T-helper 2 cell (primary cell): Measurements from ENCODE around the gene MYADML2.

Experiments
- DNase-seq, 5 experiments: peaks; one replicate each; pipeline versions ENCODE4 v3.0.0 to v3.0.0-alpha.2; 2012 to 2022

Gene MYADML2

DNA sequence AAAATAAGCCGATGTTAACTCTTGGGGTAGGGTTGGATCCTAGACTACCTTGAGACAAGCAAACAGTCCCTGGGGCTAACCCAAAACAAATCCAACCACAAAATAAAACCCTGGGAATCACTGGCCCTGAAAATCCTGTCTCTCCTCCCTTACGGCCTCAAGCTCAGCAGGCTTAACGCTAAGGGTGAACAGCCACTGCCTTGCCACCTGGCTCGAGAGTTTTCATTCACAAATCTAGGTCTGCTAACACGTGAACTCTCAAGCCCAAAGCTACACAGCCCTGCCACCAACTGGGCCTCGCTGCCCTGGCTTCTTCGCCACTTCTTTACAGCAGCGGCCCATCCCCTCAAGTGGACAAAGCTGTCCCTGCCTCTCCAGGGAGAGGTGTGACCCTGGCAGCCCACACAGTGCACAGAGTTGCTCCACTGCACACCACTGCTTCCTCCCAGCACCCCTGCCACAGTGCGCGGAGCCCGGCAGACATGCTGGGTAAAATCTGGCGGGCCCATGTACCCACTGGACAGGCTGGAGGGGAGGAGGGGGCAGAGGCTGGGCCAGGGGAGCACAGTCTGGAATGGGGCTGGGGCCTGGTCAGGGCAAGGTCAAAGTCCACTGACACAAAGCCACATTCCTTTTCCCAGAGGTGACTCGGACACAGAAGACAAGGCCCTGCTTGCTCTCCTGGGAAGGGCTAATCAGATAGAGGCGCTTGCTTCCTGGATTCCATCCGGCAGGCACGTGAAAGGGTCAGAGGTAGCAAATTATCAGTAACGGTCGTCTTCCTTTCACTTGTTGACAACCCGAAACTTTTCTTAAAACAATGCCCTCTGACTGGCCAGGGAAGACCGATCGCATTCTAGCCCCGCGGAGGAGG is 36.8 kb downstream of the MYADML2 start:
- DNase-seq: no peak

DNA sequence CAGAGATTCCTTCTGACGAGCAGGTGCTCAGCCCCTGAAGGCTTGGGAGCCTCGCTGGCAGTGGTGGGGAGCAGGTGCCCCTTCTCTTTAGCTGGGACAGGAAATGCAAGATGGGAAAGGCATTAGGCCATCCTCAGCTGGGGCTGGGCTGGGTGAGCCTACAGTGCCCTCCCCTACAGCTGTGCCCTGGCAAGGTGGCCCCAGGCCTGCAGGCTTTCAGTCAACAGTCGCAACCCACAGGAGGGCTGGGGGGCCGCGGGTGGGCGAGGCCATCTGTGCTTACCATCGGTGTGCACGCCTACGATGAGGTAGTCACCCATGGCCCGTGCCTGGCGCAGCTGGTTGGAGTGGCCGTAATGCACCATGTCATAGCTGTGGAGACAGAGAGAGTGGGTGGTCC is 37.8 kb downstream of the MYADML2 start:
- DNase-seq: no peak

DNA sequence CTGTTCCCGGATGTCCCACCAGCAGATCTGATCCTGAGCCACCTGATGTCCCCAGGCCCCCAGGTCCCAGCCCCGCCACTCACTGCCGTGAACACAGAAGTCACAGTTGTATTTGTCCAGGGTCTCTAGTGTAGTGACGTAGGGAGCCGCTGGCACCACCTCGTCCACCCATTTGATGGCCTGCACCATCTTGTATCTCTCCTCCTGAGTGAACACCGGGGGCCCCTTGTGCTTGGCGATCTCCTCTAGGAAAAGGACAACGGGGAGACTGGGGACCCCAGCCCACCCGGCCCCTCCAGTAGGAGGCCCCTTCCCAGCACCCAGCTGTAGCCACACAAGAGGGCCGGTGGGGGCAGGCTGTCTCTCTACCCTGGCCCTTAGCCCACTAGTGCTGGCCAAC is 38.2 kb downstream of the MYADML2 start:
- DNase-seq: no peak

DNA sequence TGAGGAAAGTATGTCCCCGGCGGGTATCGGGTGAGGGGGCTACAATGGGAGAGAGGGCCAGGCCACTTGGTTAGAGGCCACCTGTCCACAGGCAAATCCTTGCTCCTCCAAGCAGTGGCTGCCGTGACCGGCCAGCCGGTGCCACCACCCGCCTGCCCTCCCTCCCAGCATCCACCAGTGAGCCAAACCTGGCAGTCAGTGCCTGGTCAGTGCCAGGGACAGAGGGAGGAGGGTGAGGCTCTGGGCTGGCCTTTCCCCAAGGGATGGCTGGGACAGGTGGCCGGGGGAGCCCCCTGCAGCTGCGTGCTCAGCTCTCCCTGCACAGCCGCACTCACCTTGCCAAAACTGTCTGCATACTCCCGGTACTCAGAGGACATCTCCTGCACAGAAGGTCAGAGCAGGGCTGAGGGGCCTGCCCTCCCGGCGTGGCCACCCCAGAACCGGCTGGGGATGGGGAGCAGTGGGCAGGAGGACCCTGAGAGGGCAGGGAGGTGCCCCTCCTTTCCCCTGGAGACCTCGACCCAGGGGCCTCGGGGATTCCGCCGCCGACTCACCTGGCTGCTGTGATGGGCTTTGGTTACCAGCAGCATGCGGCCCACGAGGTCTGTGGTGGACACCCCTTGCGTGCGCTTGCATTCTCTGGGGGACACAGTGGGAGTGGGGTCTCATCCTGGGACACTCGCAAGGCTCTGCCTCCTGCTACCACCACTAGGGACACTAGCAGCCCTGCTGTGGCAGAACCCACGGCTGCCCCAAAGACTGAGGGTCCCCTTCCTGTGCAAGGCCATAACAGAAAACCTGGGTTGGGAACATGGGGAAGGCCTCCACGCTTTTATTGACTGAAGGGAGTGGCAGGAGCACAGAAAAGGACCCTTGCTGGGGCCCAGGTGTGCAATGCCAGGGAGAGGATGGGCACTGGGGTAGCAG is 39.6 kb downstream of the MYADML2 start:
- DNase-seq: no peak

DNA sequence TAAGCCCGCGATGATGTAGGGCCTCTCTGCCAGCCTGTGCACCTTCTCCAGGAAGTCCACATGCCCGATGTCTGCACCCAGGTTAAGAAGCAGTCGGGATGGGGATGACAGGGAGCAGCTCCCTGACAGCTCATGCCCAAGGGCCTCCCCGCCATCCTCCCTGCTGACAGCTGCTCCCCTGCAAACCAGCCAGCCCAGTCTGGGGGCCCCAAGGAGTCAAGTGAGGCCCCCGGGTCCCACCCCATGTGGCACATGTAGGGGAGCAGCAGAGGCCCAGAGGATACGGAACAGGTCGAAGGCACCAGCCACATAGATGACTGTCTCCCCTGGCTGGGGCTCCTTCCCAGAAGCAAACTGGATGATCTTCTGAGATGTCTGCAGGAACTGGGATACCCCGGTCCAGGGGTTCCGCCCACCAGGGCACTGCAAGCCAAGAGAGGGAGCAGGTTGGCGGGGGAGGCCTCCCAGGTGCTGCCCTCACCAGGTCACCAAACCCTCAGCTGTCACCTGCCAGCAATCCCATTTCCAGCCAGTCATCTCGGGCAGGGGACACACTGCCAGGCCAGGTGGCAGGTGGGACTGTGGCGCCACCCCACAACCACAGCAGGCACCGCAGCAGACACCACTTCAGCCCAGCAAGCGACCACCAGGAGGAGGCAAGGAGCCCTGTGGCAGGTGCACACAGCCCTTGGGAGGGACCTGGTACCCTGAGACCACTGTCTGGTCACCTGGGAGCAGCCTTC is 40.4 kb downstream of the MYADML2 start:
- no peak for DNase-seq

DNA sequence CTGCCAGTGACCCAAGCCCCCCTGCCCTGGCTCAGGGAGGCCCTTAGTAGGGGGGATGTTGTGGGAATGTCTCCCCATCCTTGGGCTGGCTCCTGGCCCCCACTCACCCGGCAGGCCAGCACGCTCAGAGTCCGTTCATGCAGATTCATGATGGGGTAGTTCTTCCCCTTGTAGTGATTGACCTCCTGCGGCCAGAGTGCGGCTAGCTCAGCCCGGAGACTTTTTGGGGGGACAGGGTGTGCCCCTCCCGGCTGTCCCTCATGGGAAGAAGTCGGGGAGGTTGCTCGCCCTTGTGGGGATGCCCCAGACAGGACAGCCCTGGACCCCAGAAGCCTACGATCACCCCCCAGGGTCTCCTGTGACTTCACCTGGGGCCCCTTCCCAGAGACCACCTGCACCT is 41.0 kb downstream of the MYADML2 start:
- no peak for DNase-seq

DNA sequence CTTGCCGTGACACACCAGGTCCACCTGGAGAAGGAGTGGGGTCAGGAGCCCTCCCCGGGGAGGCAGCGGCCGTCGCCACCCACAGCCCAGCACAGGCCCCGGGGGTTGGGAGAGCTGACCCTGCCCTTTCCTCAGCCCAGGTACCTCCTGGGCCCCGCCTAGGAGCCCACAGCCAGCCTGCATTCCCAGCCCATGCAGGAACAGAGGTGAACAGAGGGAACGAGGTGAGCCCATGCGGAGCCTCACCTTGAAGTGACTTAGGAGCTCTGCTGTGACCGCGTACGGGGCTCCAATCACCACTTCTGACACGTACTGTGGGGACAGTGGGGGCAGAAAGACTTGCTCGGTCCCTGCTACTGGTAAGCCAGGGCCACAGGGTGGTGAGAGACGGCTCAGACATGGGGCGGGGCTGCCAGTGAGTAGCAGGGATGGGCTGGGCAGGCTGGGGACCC is 41.6 kb downstream of the MYADML2 start:
- DNase-seq: no peak

DNA sequence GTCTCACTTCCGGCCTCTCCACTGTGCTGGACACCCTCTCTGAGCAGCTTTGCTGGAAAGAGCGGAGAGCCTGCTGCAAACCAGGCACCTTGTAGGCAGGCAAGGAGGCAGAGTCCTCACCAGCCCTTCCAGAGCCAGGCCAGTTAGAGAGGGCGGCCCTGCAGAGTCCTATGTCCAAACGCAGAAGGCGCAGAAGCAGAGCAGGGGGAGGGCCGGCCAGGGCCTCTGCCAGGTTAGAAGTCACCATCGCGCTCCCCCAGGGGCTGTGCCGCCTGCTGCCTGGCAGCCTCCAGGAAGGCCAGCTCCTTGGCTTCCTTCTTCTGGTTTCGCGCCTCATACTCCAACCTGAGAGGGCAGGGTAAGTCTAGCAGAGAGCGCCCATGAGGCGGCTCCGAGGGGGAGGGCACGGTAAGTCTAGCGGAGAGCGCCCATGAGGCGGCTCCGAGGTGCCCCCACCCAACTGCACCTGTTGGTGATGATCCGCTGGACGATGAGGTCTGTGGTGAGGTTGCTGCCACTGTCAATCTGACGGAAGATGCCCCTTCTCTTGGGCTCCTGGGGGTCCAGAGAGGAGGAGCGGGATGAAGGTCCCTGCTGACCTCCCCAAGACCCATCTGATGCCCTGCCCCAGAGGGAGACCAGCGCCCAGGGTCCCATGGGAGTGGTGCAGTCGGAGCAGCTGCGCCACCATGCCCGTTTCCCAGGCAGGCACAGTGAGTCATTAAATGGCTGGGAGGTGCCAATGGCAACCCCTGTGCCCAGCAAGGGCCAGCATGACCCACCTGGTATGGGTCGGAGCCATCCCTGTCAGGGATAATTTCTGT is 42.2 kb downstream of the MYADML2 start:
- DNase-seq: no peak

DNA sequence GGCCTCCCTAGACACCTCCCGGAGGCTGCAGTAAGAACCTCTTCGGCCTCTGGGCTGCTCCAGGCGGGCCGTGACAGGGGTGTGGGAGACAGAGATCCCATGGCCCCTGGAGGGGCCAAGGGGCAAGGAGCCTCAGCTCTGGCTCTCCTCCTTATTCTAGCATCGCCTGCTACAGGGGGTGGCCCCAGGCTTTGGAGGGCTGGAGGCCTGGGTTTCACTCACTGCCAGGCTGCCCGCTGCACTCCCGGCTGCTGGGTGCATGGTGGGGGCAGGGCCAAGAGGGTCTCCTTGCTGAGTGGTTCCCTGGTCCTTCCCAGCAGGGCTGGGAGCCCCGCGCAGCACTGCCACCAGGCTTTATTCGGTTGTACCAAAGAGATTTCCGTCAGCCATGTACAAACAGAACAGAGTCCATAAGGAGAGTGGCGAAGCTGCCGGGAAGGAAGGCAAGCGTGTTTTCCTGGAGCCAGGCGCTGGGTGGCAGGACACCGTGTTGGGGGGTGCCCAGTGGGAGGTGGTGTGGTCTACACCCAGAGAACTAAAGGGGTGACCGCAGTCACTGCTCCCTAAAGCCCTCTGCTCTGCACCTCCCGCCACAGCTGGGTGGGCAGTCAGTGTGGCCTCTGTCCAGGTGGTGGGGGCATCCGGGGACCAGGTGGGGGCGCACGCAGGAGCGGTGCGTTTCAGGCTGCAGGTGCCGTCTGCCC is 43.0 kb downstream of the MYADML2 start:
- no peak for DNase-seq

DNA sequence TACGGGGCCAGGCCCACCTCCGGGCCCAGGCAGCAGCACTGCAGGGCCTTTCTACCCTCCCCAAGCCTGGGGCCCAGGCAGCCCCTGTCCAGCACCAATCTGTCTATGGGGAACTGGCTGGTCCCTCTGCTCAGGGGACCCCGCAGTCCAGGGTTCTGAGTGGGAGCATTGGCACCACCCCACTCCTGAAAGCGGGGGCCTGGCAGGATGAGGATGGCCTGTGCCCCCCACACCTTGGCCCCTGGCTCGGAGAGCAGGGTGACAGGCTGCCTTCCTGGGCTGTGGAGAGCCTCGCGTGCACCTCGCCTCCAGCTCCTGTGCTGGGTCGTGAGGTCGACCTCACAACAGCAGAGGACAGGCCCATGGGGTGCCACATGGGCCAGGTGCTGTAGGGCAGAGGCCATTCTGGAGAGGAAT is 43.6 kb downstream of the MYADML2 start:
- no peak for DNase-seq

DNA sequence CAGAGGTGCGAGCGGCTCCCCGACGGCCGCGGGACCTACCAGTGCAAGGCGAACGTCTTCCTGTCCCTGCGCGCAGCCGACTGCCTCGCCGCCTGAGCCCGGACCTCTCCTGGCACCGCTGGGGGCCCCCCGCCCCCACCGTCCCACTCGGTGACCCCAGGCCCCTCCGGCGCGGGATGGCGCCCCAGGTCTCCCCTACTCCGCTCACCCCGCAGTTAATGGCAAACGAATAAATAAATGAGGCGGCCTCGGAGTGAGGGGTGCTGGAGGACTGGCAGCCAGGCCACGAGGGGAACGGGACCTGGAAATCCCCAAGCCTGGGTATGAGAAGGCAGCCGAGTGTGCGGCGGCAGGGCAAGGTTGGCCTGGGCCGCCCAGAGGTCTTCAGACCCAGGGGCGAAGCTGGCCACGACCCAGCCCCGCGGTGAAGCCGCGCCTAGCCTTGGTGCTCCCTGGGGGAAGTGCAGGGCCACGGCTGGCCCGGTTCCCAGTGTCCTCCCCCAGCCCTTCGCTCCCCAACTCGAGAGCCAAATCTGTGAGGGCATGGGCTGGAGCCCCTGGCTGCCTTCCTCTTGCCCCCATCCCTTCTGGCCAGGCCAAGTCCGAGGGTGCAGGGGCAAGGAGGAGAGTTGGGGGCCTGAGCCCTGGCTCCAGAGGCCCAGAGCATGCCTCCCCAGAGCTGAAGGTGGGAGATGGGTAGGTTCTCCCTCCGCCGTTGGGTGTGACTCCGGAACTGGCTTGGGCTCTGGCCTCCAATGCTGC is 44.2 kb downstream of the MYADML2 start:
- DNase-seq: no peak

DNA sequence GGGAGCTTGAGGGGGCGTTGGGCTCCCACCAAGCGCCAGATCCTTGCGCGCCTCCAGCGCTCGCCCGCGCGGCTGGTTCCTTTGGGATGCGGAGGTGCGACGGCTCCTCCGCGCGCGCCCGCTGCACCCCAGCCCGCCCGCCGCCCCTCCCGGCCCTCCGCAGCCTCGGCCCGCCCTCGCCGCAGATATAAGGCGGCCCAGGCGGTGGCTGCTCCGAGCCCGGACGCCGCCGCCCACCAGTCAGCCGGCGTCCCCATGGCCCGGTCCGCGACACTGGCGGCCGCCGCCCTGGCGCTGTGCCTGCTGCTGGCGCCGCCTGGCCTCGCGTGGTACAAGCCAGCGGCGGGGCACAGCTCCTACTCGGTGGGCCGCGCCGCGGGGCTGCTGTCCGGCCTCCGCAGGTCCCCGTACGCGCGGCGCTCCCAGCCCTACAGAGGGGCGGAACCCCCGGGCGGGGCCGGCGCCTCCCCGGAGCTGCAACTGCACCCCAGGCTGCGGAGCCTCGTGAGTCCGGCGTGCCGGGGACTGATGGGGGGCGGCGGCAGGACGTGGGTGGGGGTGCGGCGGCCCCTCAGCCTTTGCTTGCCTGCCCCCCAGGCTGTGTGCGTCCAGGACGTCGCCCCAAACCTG is 44.9 kb downstream of the MYADML2 start, which contains the start of gene NPB:
Gene NPB, plus strand, starts transcription at position 216 of the 630 bp plus-strand sequence. Its CDS starts 40 bp downstream, at position 256.
- DNase-seq: peak in 1 of 5 experiments; percentile 26

DNA sequence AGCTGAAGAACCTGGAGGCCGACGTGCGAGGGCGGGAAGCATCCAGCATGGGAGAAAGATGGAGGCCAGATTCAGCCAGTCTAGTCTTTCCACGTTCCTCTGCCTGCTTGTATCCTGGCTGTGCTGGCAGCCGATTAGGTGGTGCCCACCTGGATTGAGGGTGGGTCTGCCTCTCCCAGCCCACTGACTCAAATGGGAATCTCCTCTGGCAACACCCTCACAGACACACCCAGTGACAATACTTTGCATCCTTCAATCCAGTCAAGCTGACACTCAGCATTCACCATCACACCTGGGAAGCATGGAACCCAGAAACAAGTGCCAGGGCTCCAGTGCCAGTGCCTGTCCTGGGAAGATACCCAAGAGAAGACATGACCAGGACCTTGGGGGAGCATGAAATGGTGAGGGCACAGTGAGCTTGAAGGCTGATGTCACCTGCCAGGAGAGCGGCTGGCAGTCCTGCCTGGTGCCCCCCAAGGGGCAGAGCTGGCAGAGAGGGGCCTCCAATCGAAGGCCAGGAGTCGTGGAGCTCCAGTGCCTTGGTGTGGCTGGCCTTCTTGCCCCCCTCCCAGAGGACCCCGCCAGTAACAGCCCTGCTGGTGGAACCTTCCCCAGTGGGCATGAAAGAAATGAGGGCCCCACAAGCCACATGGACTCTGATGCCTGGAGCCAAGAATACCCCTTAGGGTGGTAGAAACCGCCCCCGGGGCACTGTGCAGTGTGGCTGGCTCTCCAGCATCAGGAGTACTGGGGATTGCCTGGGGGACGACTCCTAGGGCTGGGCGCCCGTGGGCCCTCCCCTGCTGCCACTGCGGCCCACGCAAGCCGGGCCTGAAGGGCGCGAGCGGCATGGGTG is 45.6 kb downstream of the MYADML2 start:
- no peak for DNase-seq

DNA sequence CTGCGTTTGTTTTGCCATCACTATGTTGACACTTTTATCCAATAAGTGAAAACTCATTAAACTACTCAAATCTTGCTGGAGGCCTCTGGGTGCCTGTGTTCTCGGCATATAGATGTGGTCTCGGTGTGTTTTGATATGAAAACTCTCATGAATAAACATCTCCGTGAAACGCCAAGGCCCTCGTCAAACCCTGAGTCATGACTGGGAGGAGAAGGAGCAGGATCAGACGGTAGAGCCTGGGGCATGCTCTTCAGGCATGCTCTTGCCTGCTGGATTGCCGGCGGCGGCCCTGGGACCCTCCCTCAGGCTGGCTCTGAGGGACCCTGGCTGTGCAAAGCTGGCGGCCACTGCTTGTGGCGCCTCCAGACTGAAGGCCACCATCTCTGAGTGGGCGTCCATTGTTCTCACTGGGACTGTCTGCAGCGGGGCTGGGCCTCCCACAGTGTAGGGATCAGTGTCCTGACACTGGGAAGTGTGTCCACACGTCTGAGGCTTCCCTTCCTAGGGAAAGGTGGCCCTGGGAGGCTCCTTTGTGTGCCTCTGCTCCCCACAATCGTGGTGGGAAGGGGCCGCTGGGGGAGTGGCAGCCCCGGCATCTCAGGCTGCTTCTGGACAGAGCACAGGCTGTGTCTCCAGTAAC is 46.7 kb downstream of the MYADML2 start:
- DNase-seq: no peak

DNA sequence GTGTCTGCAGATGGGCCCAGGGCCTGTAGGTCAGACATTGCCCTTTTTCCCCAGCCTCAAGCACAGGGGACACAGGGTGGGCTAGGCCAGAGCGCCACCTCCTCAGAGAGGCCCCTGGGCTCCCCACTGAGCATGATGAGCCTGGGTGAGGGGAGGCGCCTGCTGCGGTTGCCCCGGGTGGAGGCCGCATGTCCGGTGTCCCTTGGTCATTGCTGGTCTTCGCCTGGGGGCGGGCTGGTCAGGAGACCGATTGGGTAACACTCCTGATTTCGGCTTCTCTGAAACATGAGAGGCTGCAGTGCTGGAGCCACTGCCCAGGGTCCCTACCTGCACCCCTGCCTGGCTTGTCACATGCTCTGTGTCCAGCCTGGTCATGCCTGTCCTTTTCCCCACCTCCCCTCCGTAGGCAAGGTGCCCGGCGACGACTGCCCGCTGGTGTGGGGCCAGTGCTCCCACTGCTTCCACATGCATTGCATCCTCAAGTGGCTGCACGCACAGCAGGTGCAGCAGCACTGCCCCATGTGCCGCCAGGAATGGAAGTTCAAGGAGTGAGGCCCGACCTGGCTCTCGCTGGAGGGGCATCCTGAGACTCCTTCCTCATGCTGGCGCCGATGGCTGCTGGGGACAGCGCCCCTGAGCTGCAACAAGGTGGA is 47.4 kb downstream of the MYADML2 start:
- DNase-seq: no peak

DNA sequence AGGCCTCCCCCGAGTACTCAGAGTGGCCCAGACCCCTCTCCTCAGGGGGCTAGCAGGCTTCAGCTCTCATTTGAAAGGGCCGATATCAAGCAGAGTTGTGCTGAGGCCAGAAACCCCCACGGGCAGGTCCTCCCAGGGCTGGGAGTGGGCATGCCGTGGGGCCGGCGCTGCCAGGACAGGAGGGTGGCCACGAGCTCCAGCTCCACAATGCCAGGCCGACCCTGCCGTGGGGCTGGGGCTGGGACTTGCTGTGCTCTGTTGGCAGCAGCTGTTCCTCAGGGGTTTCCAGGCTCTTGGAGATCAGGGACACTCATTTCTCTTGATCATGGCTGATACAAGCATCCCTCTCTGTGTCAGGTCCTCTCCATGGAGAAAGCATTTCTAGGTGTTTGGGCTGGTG is 48.1 kb downstream of the MYADML2 start:
- no peak for DNase-seq

DNA sequence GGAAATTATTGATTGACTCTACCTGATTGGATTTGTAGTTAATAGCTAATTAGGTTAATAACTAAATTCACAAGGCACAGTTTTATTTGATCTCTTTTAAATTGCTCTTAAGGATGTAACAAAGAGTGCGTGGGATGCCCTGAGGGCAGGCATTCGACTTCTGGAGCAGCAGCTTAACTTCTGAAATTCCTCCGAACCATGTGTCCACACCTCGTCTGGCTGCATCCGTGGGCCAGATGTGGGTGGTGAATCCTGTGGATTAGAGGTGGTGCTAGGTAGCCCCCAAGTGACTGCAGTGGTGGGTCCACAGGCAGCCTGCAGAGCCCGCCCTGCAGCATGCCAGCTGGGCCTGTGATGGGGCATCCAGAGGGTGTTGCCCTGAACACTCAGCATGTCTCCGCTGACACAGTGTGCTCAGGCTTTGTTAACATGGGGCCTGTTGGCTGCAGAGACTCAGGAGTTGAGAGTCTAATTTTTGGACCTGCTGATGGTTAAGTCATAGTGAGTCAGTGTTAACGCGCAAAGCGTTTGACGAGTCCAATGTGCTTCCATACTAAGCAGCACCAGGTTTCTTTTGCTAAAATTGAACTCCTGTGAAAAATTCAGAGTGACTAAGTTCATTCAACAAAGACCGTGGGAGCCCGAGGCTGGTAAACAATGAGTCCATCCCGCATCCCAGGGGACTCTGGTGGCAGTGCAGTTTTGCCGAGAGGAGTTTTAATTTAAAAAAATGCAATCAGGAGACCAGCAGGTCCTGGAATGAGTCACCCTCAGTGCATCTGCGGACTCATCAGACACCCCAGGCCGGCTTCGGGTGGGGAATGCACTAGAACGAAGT is 48.8 kb downstream of the MYADML2 start:
- DNase-seq: no peak
